ENCODE results near the gene CHSY3.

- no peak for TF ChIP-seq POLR2AphosphoS5 (IDR thresholded peaks at IDR 0.05)
- TF ChIP-seq CTCF (IDR thresholded peaks at IDR 0.05) = no peak
Observed at GRCh38 chr5:130135506-130135905, 231.2 kb downstream of the CHSY3 start.

All from suprapubic skin (tissue), 3 donors.